GM12872 (cell line): ENCODE results near the gene CMSS1.

ENCODE experiments used
- TF ChIP-seq, protein P1 (sequence below): IDR thresholded peaks from 3 replicates; pipeline ENCODE4 v1.5.1; 2011; ENCODE audit warnings: low read depth, mild to moderate bottlenecking, low read length, moderate library complexity; ENCODE audit not compliant: insufficient read depth

CMSS1 gene

GRCh38 chr3:100022506-100022905 is 204.8 kb downstream of the CMSS1 start:
- TF ChIP-seq, protein P1, sequence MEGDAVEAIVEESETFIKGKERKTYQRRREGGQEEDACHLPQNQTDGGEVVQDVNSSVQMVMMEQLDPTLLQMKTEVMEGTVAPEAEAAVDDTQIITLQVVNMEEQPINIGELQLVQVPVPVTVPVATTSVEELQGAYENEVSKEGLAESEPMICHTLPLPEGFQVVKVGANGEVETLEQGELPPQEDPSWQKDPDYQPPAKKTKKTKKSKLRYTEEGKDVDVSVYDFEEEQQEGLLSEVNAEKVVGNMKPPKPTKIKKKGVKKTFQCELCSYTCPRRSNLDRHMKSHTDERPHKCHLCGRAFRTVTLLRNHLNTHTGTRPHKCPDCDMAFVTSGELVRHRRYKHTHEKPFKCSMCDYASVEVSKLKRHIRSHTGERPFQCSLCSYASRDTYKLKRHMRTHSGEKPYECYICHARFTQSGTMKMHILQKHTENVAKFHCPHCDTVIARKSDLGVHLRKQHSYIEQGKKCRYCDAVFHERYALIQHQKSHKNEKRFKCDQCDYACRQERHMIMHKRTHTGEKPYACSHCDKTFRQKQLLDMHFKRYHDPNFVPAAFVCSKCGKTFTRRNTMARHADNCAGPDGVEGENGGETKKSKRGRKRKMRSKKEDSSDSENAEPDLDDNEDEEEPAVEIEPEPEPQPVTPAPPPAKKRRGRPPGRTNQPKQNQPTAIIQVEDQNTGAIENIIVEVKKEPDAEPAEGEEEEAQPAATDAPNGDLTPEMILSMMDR, result no peak

DNA sequence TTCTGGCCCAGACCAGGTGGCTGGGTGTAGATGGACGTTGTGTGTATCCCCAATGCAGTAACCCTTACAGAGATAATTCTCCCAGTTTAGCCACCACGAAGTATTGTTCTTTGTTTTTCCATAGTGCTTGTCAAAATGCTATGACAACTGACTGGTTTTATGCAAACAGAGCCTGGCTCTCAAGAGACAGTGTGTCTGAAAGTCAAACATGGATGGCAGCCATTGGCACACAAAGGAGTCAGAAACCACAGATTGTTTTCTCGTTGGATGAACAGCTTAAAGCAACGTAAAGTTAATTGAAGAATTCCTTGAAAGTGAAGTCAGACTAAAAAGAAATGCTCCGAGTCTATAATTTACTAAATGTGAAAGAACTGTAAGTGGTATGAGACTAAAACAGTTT is 205.5 kb downstream of the CMSS1 start:
- TF ChIP-seq, protein P1, result no peak

DNA sequence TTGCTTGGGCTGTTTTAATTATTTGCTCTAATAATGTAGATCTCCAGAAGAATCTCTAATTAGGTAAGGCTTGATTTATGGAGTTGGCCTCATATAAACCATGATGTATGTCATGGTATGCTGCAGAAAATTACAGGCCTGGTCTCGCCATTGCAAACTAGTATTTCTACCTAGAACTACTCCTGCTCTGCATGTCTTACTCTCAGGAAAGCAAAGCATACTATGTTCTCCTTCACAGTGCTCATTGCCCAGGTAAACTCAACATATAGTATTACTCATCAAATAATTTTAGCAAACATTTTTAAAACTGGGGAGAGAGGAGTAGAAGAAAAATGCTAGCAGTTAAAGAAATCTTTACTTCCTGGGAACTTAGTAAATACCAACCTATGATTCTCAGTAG is 205.9 kb downstream of the CMSS1 start:
- TF ChIP-seq, protein P1, result no peak

DNA sequence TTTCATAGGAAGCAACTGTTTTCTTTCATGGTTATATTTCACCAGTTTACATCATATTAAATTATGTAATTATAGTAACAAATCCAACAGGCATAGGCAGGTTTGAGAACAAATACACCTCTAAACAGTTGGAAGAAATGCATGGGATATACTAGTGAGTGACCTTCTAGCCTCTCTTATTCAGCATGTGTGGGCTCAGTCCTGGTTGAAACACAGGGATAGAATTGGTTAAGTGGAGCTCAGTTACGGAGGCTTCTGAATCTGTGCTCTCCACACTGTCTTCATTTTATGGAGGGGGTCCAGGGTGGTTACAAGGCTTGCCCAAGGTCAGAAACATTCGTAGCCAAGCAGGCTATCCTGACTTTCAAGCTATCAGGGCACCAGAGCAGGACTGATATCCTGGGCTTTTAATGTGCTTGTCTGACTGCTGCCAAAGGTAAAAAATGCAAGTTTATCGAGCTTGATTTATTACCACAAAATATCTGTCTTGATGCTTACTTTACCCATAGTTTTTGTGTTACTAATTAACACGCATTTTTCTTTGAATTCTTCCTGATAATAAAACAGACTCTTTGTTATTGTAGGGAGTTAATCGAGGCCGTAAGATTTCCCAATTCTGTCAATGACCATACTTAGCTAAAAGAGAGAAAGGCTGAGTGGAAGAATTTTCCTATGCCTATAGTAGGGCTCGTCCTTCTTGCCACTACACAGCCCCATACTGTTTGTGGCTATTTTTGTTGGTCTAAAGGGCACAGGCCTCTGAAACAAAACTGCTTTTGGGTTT is 207.1 kb downstream of the CMSS1 start:
- TF ChIP-seq, protein P1, result no peak

DNA sequence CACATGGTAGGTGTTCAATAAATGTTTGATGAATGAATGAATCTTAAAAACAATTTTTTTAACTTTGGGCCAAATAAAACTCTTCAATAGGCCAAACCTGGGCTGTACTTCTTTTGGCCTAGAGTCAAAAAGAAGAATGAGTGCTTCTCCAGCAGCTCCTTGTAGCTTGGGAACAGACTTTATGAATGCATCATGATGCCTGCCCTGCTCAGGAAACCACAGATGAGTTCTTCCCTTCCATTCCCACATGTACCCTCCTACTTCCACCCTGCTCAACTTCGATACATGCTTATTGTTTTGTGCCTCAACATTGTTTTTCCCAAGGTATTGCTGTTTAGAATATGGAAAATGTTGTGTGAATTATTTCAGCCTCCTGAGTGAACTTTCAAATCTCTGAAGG is 209.7 kb downstream of the CMSS1 start:
- TF ChIP-seq, protein P1, result no peak

DNA sequence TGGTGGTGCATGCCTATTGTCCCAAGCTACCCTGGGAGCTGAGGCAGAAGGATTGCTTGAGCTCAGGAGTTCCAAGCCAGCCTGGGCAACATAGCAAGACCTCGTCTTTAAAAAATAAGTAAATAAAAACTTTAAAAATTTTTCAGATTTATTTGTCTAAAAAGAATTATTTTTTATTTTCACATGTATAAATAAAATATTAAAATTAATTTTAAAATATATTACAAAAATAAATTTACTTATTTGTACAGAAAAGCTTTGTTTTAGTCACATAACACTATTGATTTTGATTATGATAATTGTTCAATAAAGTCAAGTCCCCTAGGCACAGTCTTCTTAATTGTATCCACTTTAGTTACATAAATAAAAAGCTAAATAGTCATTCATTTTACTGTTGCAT is 211.4 kb downstream of the CMSS1 start:
- TF ChIP-seq, protein P1, result no peak

GRCh38 chr3:100029689-100030088 is 212.0 kb downstream of the CMSS1 start:
- TF ChIP-seq, protein P1, result no peak
